PC-9 (cell line): ENCODE data around the gene DDX55. TPM values are rescaled to one million over a fixed set of nuclear protein-coding genes. Genes with fewer than 3 reads are reported as not detected.
"Not testable (repeated sequence)": the region's sequence is repeated elsewhere in the genome, so short reads cannot be mapped to it uniquely, and the experiment has no call there.

Experiments used
- BruUV-seq: library from RNA; stranded (reverse); fragments of 400-500 nt; replicated peaks from 2 replicates; lab custom pipeline; 2021; lab: Mats Ljungman, UMichigan
- CTCF ChIA-PET: fragments of 300-600 bp; sonication (Branson Sonifier 250); formaldehyde crosslinking; loops from one replicate; lab custom pipeline; 2022; ENCODE audit warnings: antibody characterized with exemption; lab: Charles Lee
- POLR2A ChIA-PET: fragments of 300-600 bp; sonication (Branson Sonifier 250); formaldehyde crosslinking; loops from one replicate; lab custom pipeline; 2022; ENCODE audit warnings: antibody characterized with exemption; ENCODE audit not compliant: unreplicated experiment; lab: Charles Lee
- DNase-seq, 2 experiments: peaks; one replicate each; pipeline versions ENCODE4 v3.0.0 to v3.0.0-alpha.2; 2015 to 2022; ENCODE audit warnings: mixed read lengths in 1 of 2
- H2AFZ ChIP-seq: fragments of 200-600 bp; sonication (generic); 2 replicates; pipeline ENCODE4 v1.8.1; 2017; ENCODE audit warnings: antibody characterized with exemption
- H3F3A ChIP-seq: fragments of 200-600 bp; sonication (generic); 2 replicates; pipeline ENCODE4 v1.8.1; 2017; ENCODE audit warnings: antibody characterized with exemption, mild to moderate bottlenecking, low read depth; ENCODE audit not compliant: insufficient read depth
- H3K27ac ChIP-seq: fragments of 200-600 bp; sonication (generic); 2 replicates; pipeline ENCODE4 v1.6.1; 2016; ENCODE audit warnings: mixed run types
- H3K27me3 ChIP-seq: fragments of 200-600 bp; sonication (generic); 2 replicates; pipeline ENCODE4 v1.6.1; 2016; ENCODE audit warnings: low read depth, mixed run types; ENCODE audit not compliant: insufficient read depth
- H3K36me3 ChIP-seq: fragments of 200-600 bp; sonication (generic); 2 replicates; pipeline ENCODE4 v1.6.1; 2016; ENCODE audit warnings: low read depth, mixed run types
- H3K4me1 ChIP-seq: fragments of 200-600 bp; sonication (generic); replicated peaks from 2 replicates; pipeline ENCODE4 v1.6.1; 2016; ENCODE audit warnings: mixed run types; ENCODE audit not compliant: insufficient read depth
- H3K4me2 ChIP-seq: fragments of 200-600 bp; sonication (generic); 2 replicates; pipeline ENCODE4 v1.6.1; 2017; ENCODE audit warnings: mixed run types
- H3K4me3 ChIP-seq: fragments of 200-600 bp; sonication (generic); 2 replicates; pipeline ENCODE4 v1.6.1; 2016; ENCODE audit warnings: mixed run types
- H3K79me2 ChIP-seq: fragments of 200-600 bp; sonication (generic); 2 replicates; pipeline ENCODE4 v1.6.1; 2017; ENCODE audit warnings: low read depth, mixed run types
- H3K9me2 ChIP-seq: fragments of 200-600 bp; sonication (generic); 2 replicates; pipeline ENCODE4 v1.8.1; 2017; ENCODE audit warnings: mild to moderate bottlenecking; ENCODE audit not compliant: insufficient read depth
- H3K9me3 ChIP-seq: fragments of 200-600 bp; sonication (generic); 2 replicates; pipeline ENCODE4 v1.8.1; 2016; ENCODE audit warnings: low read depth; ENCODE audit not compliant: insufficient read depth
- H4K20me1 ChIP-seq: fragments of 200-600 bp; sonication (generic); 2 replicates; pipeline ENCODE4 v1.8.1; 2017; ENCODE audit not compliant: insufficient read depth
- EZH2 ChIP-seq: fragments of 200-600 bp; sonication (generic); IDR thresholded peaks from 2 replicates; pipeline ENCODE4 v1.8.0; 2017; ENCODE audit warnings: antibody characterized with exemption, low read depth
- intact Hi-C: fragments of 100-400 bp; cut with micrococcal nuclease; formaldehyde crosslinking; loops from one replicate; pipeline ENCODE4 v1.10.0; 2022; ENCODE audit not compliant: unreplicated experiment
- total RNA-seq: library from RNA; stranded (reverse); gene quantifications from 2 replicates; pipeline ENCODE4 v1.2.3, GENCODE V29; 2021
- TF ChIP-seq, protein P1 (sequence below): fragments of 200-600 bp; sonication (generic); conservative IDR thresholded peaks from 2 replicates; pipeline ENCODE4 v1.6.1; 2017; ENCODE audit warnings: mixed run types, antibody characterized with exemption, mild to moderate bottlenecking, moderate library complexity

The DDX55 gene
- total RNA-seq, 1 experiment from 2014 or later = 17.5 TPM

GRCh38 chr12:123602651-123603195, 824 bp downstream of the DDX55 start:
- peaks cover 4% of the 10 kb centered on the region; the same call in 1 of the 2 replicates for H4K20me1 ChIP-seq
- peak overlapping the region; percentile 97 for H3K4me3 ChIP-seq
- DNase-seq = no peak
- BruUV-seq = TSS peak; percentile 26
- no peaks in the 10 kb centered on the region for H3K9me2 ChIP-seq
- H2AFZ ChIP-seq = peak overlapping the region; percentile 95
- ChIA-PET POLR2A (interaction anchor here (0.6 to 0.7 kb wide), 3 partner anchors 11 to 1212 kb away, joined by 4 to 6 read pairs (median 5); no protein-coding TSS in a partner anchor), CTCF (no interaction called here)
- no peak overlapping the region for H3K27ac ChIP-seq
- no peaks in the 10 kb centered on the region for H3K27me3 ChIP-seq
- peaks cover 22% of the 10 kb centered on the region for H3F3A ChIP-seq
- 0 out of 2 replicates have a peak, but pooled peaks cover 5% of the 10 kb centered on the region for H3K4me1 ChIP-seq
- peaks cover 17% of the 10 kb centered on the region for H3K36me3 ChIP-seq
- H3K79me2 ChIP-seq = peaks cover 38% of the 10 kb centered on the region
- H3K9me3 ChIP-seq = no peaks in the 10 kb centered on the region
- intact Hi-C loops = loop anchor here (10.0 kb wide), 1 partner anchor 628 kb away; the partner anchor contains the start of gene OGFOD2
- TF ChIP-seq, protein P1, sequence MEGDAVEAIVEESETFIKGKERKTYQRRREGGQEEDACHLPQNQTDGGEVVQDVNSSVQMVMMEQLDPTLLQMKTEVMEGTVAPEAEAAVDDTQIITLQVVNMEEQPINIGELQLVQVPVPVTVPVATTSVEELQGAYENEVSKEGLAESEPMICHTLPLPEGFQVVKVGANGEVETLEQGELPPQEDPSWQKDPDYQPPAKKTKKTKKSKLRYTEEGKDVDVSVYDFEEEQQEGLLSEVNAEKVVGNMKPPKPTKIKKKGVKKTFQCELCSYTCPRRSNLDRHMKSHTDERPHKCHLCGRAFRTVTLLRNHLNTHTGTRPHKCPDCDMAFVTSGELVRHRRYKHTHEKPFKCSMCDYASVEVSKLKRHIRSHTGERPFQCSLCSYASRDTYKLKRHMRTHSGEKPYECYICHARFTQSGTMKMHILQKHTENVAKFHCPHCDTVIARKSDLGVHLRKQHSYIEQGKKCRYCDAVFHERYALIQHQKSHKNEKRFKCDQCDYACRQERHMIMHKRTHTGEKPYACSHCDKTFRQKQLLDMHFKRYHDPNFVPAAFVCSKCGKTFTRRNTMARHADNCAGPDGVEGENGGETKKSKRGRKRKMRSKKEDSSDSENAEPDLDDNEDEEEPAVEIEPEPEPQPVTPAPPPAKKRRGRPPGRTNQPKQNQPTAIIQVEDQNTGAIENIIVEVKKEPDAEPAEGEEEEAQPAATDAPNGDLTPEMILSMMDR = no peak
- TF ChIP-seq EZH2 = no peak
- peak overlapping the region; percentile 93 for H3K4me2 ChIP-seq

- H3K36me3 ChIP-seq = peaks cover 12% of the 10 kb centered on the region
- H3F3A ChIP-seq = peaks cover 14% of the 10 kb centered on the region; the same call in 1 of the 2 replicates
- CTCF ChIA-PET = interaction anchor here (0.6 kb wide), 1 partner anchor 1213 kb away, joined by 3 read pairs; no protein-coding TSS in a partner anchor
- peak overlapping the region; percentile 93; the same call in 1 of the 2 replicates for H3K4me2 ChIP-seq
- H4K20me1 ChIP-seq, DNase-seq, BruUV-seq, H3K9me3 ChIP-seq, H3K27ac ChIP-seq, POLR2A ChIA-PET, H3K4me1 ChIP-seq, H3K4me3 ChIP-seq, H3K27me3 ChIP-seq, H2AFZ ChIP-seq, H3K9me2 ChIP-seq: not testable (repeated sequence)
- peaks cover 38% of the 10 kb centered on the region for H3K79me2 ChIP-seq
- intact Hi-C loops = loop anchor here (10.0 kb wide), 1 partner anchor 629 kb away; the partner anchor contains the start of gene OGFOD2
Observed at GRCh38 chr12:123603495-123603894, 1.6 kb downstream of the DDX55 start.

DNA sequence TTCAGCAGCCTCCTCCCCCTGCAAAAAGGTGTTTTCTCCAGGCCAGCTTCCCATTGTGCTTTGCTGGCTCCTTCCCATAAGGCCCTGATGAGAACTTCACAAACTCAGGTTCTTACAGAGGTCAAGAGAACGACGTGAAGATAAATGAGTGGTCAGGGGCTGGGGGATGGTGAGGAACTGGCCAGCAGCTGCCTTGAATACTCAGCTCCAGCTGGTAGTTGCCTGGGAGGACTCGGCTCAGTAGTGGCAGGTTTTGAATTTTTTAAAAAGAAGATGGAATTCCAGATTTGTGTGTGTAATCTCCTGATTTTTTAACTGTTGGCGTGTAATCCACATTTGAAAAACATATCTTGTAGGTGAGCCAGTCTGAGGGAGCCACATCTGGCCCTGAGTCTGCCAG, 5.9 kb downstream of the DDX55 start:
- Histone ChIP-seq H3K4me2 (no peak overlapping the region), H3K4me3 (no peak overlapping the region), H2AFZ (no peak overlapping the region), H3K27me3 (no peaks in the 10 kb centered on the region), H4K20me1 (peaks cover 4% of the 10 kb centered on the region; the same call in 1 of the 2 replicates), H3K9me2 (no peaks in the 10 kb centered on the region), H3K9me3 (no peaks in the 10 kb centered on the region), H3F3A (peaks cover 3% of the 10 kb centered on the region; the same call in 1 of the 2 replicates), H3K27ac (no peak overlapping the region), H3K79me2 (peaks cover 30% of the 10 kb centered on the region), H3K4me1 (0 out of 2 replicates have a peak, but pooled peaks cover 4% of the 10 kb centered on the region), H3K36me3 (peaks cover 12% of the 10 kb centered on the region; the same call in 1 of the 2 replicates)
- intact Hi-C loops = loop anchor here (10.0 kb wide), 1 partner anchor 633 kb away; the partner anchor contains the start of gene OGFOD2
- CTCF ChIA-PET = no interaction called here
- no peak for DNase-seq
- no TSS peak for BruUV-seq
- TF ChIP-seq, protein P1 = no peak
- no peak for TF ChIP-seq EZH2
- POLR2A ChIA-PET = no interaction called here
